ENCODE measurements around the gene HSPB1.
"Not testable (repeated sequence)": the region's sequence is repeated elsewhere in the genome, so short reads cannot be mapped to it uniquely, and the experiment has no call there.

Gene HSPB1

GRCh38 chr7:76333511-76334101, 31.1 kb downstream of the HSPB1 start:
- DNase-seq (ENCODE audit: low read depth in 2 of 2) = no peak

GRCh38 chr7:76334320-76334967, 32.0 kb downstream of the HSPB1 start:
- DNase-seq (ENCODE audit: low read depth in 2 of 2) = no peak

GRCh38 chr7:76335417-76335816, 32.9 kb downstream of the HSPB1 start:
- not testable (repeated sequence) for DNase-seq (ENCODE audit: low read depth in 2 of 2)

DNA sequence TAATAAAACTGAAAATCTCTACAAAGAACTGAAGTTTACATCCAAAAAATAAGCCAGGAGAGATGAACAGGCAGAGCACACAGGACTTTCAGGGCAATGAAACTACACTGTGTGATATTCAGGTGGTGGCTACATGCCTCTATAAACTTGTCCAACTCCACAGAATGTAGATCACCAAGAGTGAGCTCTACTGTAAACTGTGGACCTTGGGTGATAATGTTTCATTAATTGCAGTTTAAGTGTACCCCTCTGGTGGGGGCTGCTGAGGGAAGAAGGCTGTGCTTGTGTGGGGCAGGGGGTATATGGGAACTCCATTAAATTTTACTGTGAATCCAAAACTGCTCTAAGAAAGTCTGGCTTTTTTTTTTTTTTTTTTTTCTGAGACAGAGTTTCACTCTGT, 33.6 kb downstream of the HSPB1 start:
- DNase-seq (ENCODE audit: low read depth in 2 of 2) = no peak

DNA sequence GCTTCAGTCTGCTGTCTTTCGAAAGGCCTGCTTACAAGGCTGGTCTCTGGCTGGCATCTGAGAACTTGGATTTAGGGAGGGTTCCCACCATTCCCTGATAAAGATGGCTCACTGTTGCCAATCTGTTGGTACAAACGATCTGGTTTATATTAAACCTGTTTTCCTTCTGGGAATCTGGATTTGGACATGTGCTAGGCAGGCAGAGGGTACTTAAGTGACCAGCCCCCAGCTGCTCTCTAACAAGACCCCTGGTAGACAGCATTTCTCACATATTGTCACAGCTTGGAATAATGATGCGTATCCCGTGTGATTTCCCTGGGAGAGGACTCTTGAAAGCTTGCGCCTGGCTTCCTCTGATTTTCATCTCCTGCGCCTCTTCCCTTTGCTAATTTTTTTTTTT, 34.7 kb downstream of the HSPB1 start:
- DNase-seq (ENCODE audit: low read depth in 2 of 2) = no peak

DNA sequence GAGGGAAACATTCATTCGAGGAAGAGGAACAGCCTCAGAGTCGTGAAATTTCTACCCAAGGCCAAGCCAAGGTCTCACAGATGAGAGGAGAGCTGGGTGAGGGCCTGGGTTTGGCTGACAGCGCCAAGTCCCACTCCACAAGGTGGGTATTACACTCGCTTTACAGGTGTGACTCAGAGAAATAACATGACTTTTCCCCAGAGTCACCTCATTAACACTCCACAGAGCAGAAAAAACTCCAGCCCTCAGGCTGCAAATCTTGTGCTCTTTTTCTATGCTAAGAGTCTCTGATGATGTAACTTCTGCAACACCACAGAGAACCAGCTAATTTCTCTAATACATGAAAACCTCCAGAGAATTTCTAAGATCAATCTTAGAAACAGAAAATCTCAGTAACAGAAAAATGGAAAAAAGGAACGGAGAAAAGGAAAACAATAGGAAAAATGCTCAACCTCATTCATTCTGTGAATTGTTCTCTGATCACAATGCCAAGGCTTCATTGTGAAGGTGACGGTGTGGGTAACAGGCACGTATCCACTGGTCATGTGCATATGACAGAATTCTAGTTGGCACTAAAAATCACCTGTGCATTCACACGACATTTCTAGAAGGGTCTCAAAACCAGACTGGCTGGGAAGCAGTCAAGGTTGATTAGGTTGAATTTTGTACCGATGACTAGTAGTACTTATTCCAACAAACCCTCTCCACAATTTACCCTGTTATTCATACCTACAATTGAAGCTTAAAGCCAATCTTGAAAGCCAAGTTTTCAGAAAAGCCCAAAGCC, 36.0 kb downstream of the HSPB1 start:
- DNase-seq (ENCODE audit: low read depth in 2 of 2) = no peak

- no peak for DNase-seq (ENCODE audit: low read depth in 2 of 2)
These were observed 38.2 kb downstream of the HSPB1 start for GRCh38 chr7:76340617-76341131.

GRCh38 chr7:76342222-76342621, 39.7 kb downstream of the HSPB1 start:
- no peak for DNase-seq (ENCODE audit: low read depth in 2 of 2)

- DNase-seq (ENCODE audit: low read depth in 2 of 2) = no peak
These were observed 40.9 kb downstream of the HSPB1 start for GRCh38 chr7:76343294-76343930.

DNA sequence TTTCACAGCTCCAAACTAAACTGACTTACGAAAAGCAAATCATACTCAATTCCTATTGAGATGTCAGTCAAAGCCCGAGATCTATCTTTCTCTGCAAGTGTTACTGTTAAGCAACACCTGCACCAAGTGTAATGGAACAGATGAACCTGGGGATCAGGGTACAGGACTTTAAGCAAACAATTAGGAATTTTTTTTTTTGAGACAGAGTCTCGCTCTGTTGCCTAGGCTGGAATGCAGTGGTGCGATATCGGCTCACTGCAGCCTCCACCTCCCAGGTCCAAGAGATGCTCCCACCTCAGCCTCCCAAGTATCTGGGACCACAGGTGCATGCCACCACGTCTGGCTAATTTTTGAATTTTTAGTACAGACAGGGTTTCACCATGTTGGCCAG, 41.5 kb downstream of the HSPB1 start:
- DNase-seq (ENCODE audit: low read depth in 2 of 2) = no peak

GRCh38 chr7:76346097-76346496, 43.6 kb downstream of the HSPB1 start:
- DNase-seq (ENCODE audit: low read depth in 2 of 2) = no peak

DNA sequence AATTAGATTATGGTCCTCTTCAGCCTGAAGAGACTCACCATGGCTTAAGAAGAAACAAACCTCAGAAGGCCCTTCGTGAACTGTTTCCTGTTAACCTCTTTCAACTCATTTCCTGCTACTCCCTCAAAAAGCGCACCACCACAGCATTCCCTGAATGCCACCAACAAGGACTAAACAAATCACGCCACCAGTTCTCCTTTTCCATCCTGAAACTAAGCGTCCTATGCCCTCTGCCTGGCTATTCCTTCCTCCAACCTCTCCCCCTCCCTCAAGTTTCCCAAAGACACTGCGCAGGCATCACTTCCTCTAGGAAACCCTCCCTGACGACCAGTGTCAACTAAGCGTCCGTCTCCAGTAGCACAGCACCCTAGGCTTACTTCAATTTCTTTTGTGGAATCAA, 44.3 kb downstream of the HSPB1 start:
- no peak for DNase-seq (ENCODE audit: low read depth in 2 of 2)

- DNase-seq (ENCODE audit: low read depth in 2 of 2) = no peak
These were observed 45.2 kb downstream of the HSPB1 start for GRCh38 chr7:76347710-76348109.

GRCh38 chr7:76349313-76349885, 46.9 kb downstream of the HSPB1 start:
- DNase-seq (ENCODE audit: low read depth in 2 of 2) = no peak

DNA sequence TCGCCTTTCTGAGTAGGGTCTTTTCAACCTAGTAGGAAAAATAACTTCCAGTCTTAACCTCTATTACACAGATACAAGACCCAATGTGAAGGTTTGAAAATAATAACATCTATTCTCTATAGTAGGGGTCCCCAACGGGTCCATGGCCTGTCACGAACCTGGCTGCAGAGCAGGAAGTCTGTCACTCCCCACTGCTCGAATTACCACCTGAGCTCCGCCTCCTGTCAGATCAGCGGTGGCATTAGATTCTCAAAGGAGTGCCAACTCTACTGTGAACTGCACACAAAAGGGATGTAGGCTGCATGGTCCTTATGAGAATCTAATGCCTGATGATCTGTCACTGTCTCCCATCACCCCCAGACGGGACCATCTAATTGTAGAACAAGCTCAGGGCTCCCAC, 48.9 kb downstream of the HSPB1 start:
- DNase-seq (ENCODE audit: low read depth in 2 of 2) = no peak

- DNase-seq (ENCODE audit: low read depth in 2 of 2) = no peak
These were observed 49.7 kb downstream of the HSPB1 start for GRCh38 chr7:76352193-76352592.

- no peak for DNase-seq (ENCODE audit: low read depth in 2 of 2)
These were observed 51.3 kb downstream of the HSPB1 start for GRCh38 chr7:76353744-76354143.

Measured in stimulated activated CD8-positive, alpha-beta memory T cell treated with anti-CD3 and anti-CD28 coated beads, Interleukin-2, amount 100 ng/mL, for 48 hours (primary cell).